HEK293 (cell line): ENCODE measurements around the gene CHM.
"Not testable (repeated sequence)": the region's sequence is repeated elsewhere in the genome, so short reads cannot be mapped to it uniquely, and the experiment has no call there.

Experiments used
- CTCF ChIA-PET: fragments of 350-600 bp; formaldehyde crosslinking; extraction: SDS; loops from one replicate; lab custom pipeline; 2021; ENCODE audit warnings: antibody characterized with exemption; lab: Yijun Ruan, JAX
- POLR2A ChIA-PET: fragments of 300-600 bp; formaldehyde crosslinking; extraction: SDS; loops from one replicate; lab custom pipeline; 2020; ENCODE audit warnings: antibody characterized with exemption, inconsistent platforms; lab: Yijun Ruan, JAX
- H3K27ac ChIP-seq: fragments of 200-500 bp; sonication (Bioruptor generic); 2 replicates; pipeline ENCODE4 v1.5.1; 2014; ENCODE audit warnings: low read depth, low read length, control low read depth, inconsistent platforms; ENCODE audit errors: extremely low read depth
- H3K36me3 ChIP-seq, 2 experiments: fragments of 200-500 bp in 1 of 2; sonication (Bioruptor generic) in 1 of 2; 1 replicate in 1 of 2; 2 replicates in 1 of 2; pipeline ENCODE4 v1.5.1; 2014 to 2017; ENCODE audit warnings: inconsistent platforms in 2 of 2, low read length in 2 of 2; ENCODE audit not compliant: control insufficient read depth in 2 of 2, insufficient read depth in 1 of 2
- H3K4me1 ChIP-seq: fragments of 200-500 bp; sonication (Bioruptor generic); 2 replicates; pipeline ENCODE4 v1.5.1; 2014; ENCODE audit warnings: mild to moderate bottlenecking, low read length, inconsistent platforms; ENCODE audit not compliant: control insufficient read depth, insufficient read depth
- H3K4me3 ChIP-seq: 2 replicates; pipeline ENCODE4 v1.5.1; 2011; ENCODE audit warnings: low read depth, mild to moderate bottlenecking, control low read depth, low read length, moderate library complexity
- H3K9me3 ChIP-seq: fragments of 200-500 bp; sonication (Bioruptor generic); 2 replicates; pipeline ENCODE4 v1.5.1; 2014; ENCODE audit warnings: low read depth, low read length, inconsistent platforms; ENCODE audit not compliant: control insufficient read depth, insufficient read depth
- EGR2 ChIP-seq: fragments of 450-650 bp; formaldehyde crosslinking; IDR thresholded peaks from 2 replicates; pipeline ENCODE4 v1.5.1; 2016; ENCODE audit warnings: low read depth, missing biosample characterization, missing genetic modification characterization
- GLIS1 ChIP-seq: fragments of 450-650 bp; formaldehyde crosslinking; IDR thresholded peaks from 2 replicates; pipeline ENCODE4 v1.5.1; 2016; ENCODE audit warnings: missing biosample characterization, missing genetic modification characterization
- IKZF3 ChIP-seq: fragments of 450-650 bp; IDR thresholded peaks from 2 replicates; pipeline ENCODE4 v1.5.0; 2018; ENCODE audit warnings: missing biosample characterization, mild to moderate bottlenecking, missing genetic modification characterization, moderate library complexity
- MZF1 ChIP-seq: fragments of 450-650 bp; formaldehyde crosslinking; IDR thresholded peaks from 2 replicates; pipeline ENCODE4 v1.5.1; 2017; ENCODE audit warnings: missing biosample characterization, missing genetic modification characterization, borderline replicate concordance
- SALL2 ChIP-seq: fragments of 450-650 bp; formaldehyde crosslinking; IDR thresholded peaks from 2 replicates; pipeline ENCODE4 v1.5.0; 2017; ENCODE audit warnings: missing biosample characterization, mild to moderate bottlenecking, missing genetic modification characterization, borderline replicate concordance
- ZBTB1 ChIP-seq: fragments of 450-650 bp; formaldehyde crosslinking; IDR thresholded peaks from 2 replicates; pipeline ENCODE4 v1.5.1; 2016; ENCODE audit warnings: missing biosample characterization, missing genetic modification characterization
- ZNF146 ChIP-seq: fragments of 450-650 bp; formaldehyde crosslinking; IDR thresholded peaks from 2 replicates; pipeline ENCODE4 v1.5.1; 2016; ENCODE audit warnings: missing biosample characterization, missing genetic modification characterization
- ZNF184 ChIP-seq: fragments of 450-650 bp; IDR thresholded peaks from 2 replicates; pipeline ENCODE4 v1.5.1; 2018; ENCODE audit warnings: missing biosample characterization, mild to moderate bottlenecking, missing genetic modification characterization
- ZNF2 ChIP-seq: fragments of 450-650 bp; formaldehyde crosslinking; IDR thresholded peaks from 2 replicates; pipeline ENCODE4 v1.5.1; 2016; ENCODE audit warnings: missing biosample characterization, missing genetic modification characterization
- ZNF549 ChIP-seq: fragments of 450-650 bp; IDR thresholded peaks from 2 replicates; pipeline ENCODE4 v1.5.1; 2018; ENCODE audit warnings: missing biosample characterization, missing genetic modification characterization, mild to moderate bottlenecking, inconsistent platforms, moderate library complexity
- ZNF555 ChIP-seq: fragments of 450-650 bp; formaldehyde crosslinking; conservative IDR thresholded peaks from 2 replicates; pipeline ENCODE4 v1.5.1; 2017; ENCODE audit warnings: missing biosample characterization, mild to moderate bottlenecking, missing genetic modification characterization, inconsistent platforms
- ZNF623 ChIP-seq: fragments of 450-650 bp; formaldehyde crosslinking; IDR thresholded peaks from 2 replicates; pipeline ENCODE4 v1.5.1; 2016; ENCODE audit warnings: missing biosample characterization, missing genetic modification characterization
- ZNF76 ChIP-seq: fragments of 450-650 bp; formaldehyde crosslinking; IDR thresholded peaks from 2 replicates; pipeline ENCODE4; 2016; ENCODE audit warnings: low read depth, missing biosample characterization, missing genetic modification characterization, borderline replicate concordance
- TF ChIP-seq, protein P1 (sequence below): fragments of 450-650 bp; formaldehyde crosslinking; IDR thresholded peaks from 2 replicates; pipeline ENCODE4 v1.5.1; 2017; ENCODE audit warnings: missing biosample characterization, missing genetic modification characterization
- TF ChIP-seq, protein P2 (sequence below): fragments of 450-650 bp; IDR thresholded peaks from 2 replicates; pipeline ENCODE4 v1.5.1; 2018; ENCODE audit warnings: missing biosample characterization, missing genetic modification characterization
- TF ChIP-seq, protein P3 (sequence below): fragments of 450-650 bp; formaldehyde crosslinking; IDR thresholded peaks from 2 replicates; pipeline ENCODE4 v1.5.1; 2016; ENCODE audit warnings: missing biosample characterization, missing genetic modification characterization
- TF ChIP-seq, protein P4 (sequence below): fragments of 450-650 bp; formaldehyde crosslinking; IDR thresholded peaks from 2 replicates; pipeline ENCODE4 v1.5.1; 2016; ENCODE audit warnings: missing biosample characterization, missing genetic modification characterization

The CHM gene

DNA sequence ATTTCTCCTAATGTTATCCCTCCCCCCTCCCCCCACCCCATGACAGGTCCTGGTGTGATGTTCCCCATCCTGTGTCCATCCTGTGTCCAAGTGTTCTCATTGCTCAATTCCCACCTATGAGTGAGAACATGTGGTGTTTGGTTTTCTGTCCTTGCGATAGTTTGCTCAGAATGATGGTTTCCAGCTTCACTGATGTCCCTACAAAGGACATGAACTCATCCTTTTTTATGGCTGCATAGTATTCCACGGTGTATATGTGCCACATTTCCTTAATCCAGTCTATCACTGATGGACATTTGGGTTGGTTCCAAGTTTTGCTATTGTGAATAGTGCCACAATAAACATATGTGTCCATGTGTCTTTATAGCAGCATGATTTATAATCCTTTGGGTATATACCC is 113.0 kb downstream of the CHM start:
- H3K4me3 ChIP-seq, H3K9me3 ChIP-seq, H3K36me3 ChIP-seq, POLR2A ChIA-PET, H3K4me1 ChIP-seq, H3K27ac ChIP-seq: not testable (repeated sequence)
- peak; percentile 95 for TF ChIP-seq ZNF146
- CTCF ChIA-PET, result interaction anchor here (0.6 kb wide), 1 partner anchor 760 kb away, joined by 3 read pairs; no protein-coding TSS in a partner anchor

DNA sequence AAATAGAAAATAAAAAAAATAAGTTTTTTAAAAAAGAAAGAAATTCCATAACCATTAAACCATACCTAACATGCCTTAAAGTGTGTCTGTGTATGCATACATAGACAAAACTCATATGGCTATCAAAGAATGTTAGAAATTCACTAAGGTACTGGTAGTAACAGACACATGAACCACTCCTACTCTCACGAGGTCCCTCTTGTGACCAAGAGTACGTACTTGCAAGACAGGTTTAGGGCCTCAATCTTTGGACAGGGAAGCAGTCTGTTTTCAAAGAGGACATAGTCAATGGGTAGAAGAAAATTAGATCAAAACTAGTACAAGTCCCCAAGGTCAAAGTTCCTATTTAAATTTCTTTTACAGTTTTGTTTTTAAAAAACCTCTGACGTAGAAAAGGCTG is 117.3 kb downstream of the CHM start:
- CTCF ChIA-PET, result no interaction called here
- Histone ChIP-seq H3K4me1 (no peaks in the 10 kb centered on the region), H3K4me3 (no peak overlapping the region), H3K27ac (no peak overlapping the region), H3K36me3 (no peaks in the 10 kb centered on the region), H3K9me3 (no peaks in the 10 kb centered on the region)
- TF ChIP-seq MZF1 (tag by site-specific recombination), result no peak
- no peak for TF ChIP-seq ZNF549
- TF ChIP-seq, protein P1, sequence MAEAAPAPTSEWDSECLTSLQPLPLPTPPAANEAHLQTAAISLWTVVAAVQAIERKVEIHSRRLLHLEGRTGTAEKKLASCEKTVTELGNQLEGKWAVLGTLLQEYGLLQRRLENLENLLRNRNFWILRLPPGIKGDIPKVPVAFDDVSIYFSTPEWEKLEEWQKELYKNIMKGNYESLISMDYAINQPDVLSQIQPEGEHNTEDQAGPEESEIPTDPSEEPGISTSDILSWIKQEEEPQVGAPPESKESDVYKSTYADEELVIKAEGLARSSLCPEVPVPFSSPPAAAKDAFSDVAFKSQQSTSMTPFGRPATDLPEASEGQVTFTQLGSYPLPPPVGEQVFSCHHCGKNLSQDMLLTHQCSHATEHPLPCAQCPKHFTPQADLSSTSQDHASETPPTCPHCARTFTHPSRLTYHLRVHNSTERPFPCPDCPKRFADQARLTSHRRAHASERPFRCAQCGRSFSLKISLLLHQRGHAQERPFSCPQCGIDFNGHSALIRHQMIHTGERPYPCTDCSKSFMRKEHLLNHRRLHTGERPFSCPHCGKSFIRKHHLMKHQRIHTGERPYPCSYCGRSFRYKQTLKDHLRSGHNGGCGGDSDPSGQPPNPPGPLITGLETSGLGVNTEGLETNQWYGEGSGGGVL (tag by site-specific recombination), result no peak
- no peak for TF ChIP-seq IKZF3
- TF ChIP-seq, protein P2, sequence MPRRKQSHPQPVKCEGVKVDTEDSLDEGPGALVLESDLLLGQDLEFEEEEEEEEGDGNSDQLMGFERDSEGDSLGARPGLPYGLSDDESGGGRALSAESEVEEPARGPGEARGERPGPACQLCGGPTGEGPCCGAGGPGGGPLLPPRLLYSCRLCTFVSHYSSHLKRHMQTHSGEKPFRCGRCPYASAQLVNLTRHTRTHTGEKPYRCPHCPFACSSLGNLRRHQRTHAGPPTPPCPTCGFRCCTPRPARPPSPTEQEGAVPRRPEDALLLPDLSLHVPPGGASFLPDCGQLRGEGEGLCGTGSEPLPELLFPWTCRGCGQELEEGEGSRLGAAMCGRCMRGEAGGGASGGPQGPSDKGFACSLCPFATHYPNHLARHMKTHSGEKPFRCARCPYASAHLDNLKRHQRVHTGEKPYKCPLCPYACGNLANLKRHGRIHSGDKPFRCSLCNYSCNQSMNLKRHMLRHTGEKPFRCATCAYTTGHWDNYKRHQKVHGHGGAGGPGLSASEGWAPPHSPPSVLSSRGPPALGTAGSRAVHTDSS, result no peak
- TF ChIP-seq ZNF623, result no peak
- no peak for TF ChIP-seq EGR2 (tag by site-specific recombination)
- TF ChIP-seq, protein P3, sequence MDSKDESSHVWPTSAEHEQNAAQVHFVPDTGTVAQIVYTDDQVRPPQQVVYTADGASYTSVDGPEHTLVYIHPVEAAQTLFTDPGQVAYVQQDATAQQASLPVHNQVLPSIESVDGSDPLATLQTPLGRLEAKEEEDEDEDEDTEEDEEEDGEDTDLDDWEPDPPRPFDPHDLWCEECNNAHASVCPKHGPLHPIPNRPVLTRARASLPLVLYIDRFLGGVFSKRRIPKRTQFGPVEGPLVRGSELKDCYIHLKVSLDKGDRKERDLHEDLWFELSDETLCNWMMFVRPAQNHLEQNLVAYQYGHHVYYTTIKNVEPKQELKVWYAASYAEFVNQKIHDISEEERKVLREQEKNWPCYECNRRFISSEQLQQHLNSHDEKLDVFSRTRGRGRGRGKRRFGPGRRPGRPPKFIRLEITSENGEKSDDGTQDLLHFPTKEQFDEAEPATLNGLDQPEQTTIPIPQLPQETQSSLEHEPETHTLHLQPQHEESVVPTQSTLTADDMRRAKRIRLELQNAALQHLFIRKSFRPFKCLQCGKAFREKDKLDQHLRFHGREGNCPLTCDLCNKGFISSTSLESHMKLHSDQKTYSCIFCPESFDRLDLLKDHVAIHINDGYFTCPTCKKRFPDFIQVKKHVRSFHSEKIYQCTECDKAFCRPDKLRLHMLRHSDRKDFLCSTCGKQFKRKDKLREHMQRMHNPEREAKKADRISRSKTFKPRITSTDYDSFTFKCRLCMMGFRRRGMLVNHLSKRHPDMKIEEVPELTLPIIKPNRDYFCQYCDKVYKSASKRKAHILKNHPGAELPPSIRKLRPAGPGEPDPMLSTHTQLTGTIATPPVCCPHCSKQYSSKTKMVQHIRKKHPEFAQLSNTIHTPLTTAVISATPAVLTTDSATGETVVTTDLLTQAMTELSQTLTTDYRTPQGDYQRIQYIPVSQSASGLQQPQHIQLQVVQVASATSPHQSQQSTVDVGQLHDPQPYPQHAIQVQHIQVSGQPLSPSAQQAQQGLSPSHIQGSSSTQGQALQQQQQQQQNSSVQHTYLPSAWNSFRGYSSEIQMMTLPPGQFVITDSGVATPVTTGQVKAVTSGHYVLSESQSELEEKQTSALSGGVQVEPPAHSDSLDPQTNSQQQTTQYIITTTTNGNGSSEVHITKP, result no peak
- TF ChIP-seq ZNF76 (tag by site-specific recombination), result no peak
- no peak for TF ChIP-seq ZNF184
- TF ChIP-seq ZNF2, result no peak
- TF ChIP-seq, protein P4, sequence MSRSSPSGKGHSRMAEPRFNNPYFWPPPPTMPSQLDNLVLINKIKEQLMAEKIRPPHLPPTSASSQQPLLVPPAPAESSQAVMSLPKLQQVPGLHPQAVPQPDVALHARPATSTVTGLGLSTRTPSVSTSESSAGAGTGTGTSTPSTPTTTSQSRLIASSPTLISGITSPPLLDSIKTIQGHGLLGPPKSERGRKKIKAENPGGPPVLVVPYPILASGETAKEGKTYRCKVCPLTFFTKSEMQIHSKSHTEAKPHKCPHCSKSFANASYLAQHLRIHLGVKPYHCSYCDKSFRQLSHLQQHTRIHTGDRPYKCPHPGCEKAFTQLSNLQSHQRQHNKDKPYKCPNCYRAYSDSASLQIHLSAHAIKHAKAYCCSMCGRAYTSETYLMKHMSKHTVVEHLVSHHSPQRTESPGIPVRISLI (tag by site-specific recombination), result no peak
- no peak for TF ChIP-seq GLIS1 (tag by site-specific recombination)
- no peak for TF ChIP-seq ZNF555 (tag by site-specific recombination)
- no peak for TF ChIP-seq ZBTB1 (tag by site-specific recombination)
- TF ChIP-seq SALL2 (tag by site-specific recombination), result no peak
- POLR2A ChIA-PET, result no interaction called here
